ENCODE measurements around the gene TSPEAR.

The TSPEAR gene

GRCh38 chr21:44519346-44520325, 191.7 kb downstream of the TSPEAR start:
- no peak for DNase-seq (ENCODE audit: extremely low read depth, low read depth)
- no peak overlapping the region for H3K4me3 ChIP-seq (replicated peaks; ENCODE audit: low read depth, low read length)
- no peak for TF ChIP-seq CTCF (IDR thresholded peaks at IDR 0.05; ENCODE audit: low read depth, low read length, missing control alignments)

GRCh38 chr21:44518686-44519085, 192.7 kb downstream of the TSPEAR start:
- no peak for DNase-seq (ENCODE audit: extremely low read depth, low read depth)
- no peak overlapping the region for H3K4me3 ChIP-seq (replicated peaks; ENCODE audit: low read depth, low read length)
- no peak for TF ChIP-seq CTCF (IDR thresholded peaks at IDR 0.05; ENCODE audit: low read depth, low read length, missing control alignments)

- no peak overlapping the region for H3K4me3 ChIP-seq (replicated peaks; ENCODE audit: low read depth, low read length)
- no peak for DNase-seq (ENCODE audit: extremely low read depth, low read depth)
- TF ChIP-seq CTCF (IDR thresholded peaks at IDR 0.05; ENCODE audit: low read depth, low read length, missing control alignments): no peak
Observed at GRCh38 chr21:44517175-44517899, 194.0 kb downstream of the TSPEAR start.

GRCh38 chr21:44516828-44517174, 194.6 kb downstream of the TSPEAR start:
- DNase-seq (ENCODE audit: extremely low read depth, low read depth): no peak
- TF ChIP-seq CTCF (IDR thresholded peaks at IDR 0.05; ENCODE audit: low read depth, low read length, missing control alignments): no peak
- H3K4me3 ChIP-seq (replicated peaks; ENCODE audit: low read depth, low read length): no peak overlapping the region

- no peak for TF ChIP-seq CTCF (IDR thresholded peaks at IDR 0.05; ENCODE audit: low read depth, low read length, missing control alignments)
- no peak for DNase-seq (ENCODE audit: extremely low read depth, low read depth)
- no peak overlapping the region for H3K4me3 ChIP-seq (replicated peaks; ENCODE audit: low read depth, low read length)
Observed at GRCh38 chr21:44516342-44516741, 195.0 kb downstream of the TSPEAR start.

- TF ChIP-seq CTCF (IDR thresholded peaks at IDR 0.05; ENCODE audit: low read depth, low read length, missing control alignments): no peak
- no peak for DNase-seq (ENCODE audit: extremely low read depth, low read depth)
- H3K4me3 ChIP-seq (replicated peaks; ENCODE audit: low read depth, low read length): no peak overlapping the region
Observed at GRCh38 chr21:44515359-44516165, 195.8 kb downstream of the TSPEAR start.
